NT2/D1 (cell line): Measurements from ENCODE around the gene KCTD2.

Source experiments
- DNase-seq: peaks from one replicate; pipeline ENCODE4 v3.0.0-alpha.2; 2011; ENCODE audit warnings: low read depth, low spot score
- H3K27me3 ChIP-seq: 2 replicates; pipeline ENCODE4 v1.6.0; 2011; ENCODE audit warnings: mild to moderate bottlenecking; ENCODE audit not compliant: insufficient read length, insufficient read depth
- H3K36me3 ChIP-seq: 2 replicates; pipeline ENCODE4 v1.6.1; 2011; ENCODE audit warnings: mild to moderate bottlenecking, low read length, mixed read lengths; ENCODE audit not compliant: insufficient read depth, insufficient read length
- H3K4me1 ChIP-seq: 2 replicates; pipeline ENCODE4 v1.5.1; 2011; ENCODE audit not compliant: insufficient read depth, insufficient read length
- H3K4me3 ChIP-seq: 2 replicates; pipeline ENCODE4 v1.5.1; 2011; ENCODE audit warnings: low read depth; ENCODE audit not compliant: insufficient read length
- H3K9ac ChIP-seq: 2 replicates; pipeline ENCODE4 v1.6.0; 2011; ENCODE audit warnings: low read depth; ENCODE audit not compliant: insufficient read length
- H3K9me3 ChIP-seq: 2 replicates; pipeline ENCODE4 v1.5.1; 2011; ENCODE audit warnings: mild to moderate bottlenecking, low read length; ENCODE audit not compliant: insufficient read depth
- SUZ12 ChIP-seq: IDR thresholded peaks from 2 replicates; pipeline ENCODE4 v1.6.1; 2011; ENCODE audit not compliant: insufficient read length, insufficient read depth; ENCODE audit errors: extremely low read depth
- YY1 ChIP-seq: IDR thresholded peaks from 2 replicates; pipeline ENCODE4 v1.6.1; 2011; ENCODE audit not compliant: insufficient read length, insufficient read depth
- ZNF274 ChIP-seq: IDR thresholded peaks from 2 replicates; pipeline ENCODE4 v1.6.1; 2011; ENCODE audit warnings: mild to moderate bottlenecking, low read depth, low read length

Gene KCTD2

DNA sequence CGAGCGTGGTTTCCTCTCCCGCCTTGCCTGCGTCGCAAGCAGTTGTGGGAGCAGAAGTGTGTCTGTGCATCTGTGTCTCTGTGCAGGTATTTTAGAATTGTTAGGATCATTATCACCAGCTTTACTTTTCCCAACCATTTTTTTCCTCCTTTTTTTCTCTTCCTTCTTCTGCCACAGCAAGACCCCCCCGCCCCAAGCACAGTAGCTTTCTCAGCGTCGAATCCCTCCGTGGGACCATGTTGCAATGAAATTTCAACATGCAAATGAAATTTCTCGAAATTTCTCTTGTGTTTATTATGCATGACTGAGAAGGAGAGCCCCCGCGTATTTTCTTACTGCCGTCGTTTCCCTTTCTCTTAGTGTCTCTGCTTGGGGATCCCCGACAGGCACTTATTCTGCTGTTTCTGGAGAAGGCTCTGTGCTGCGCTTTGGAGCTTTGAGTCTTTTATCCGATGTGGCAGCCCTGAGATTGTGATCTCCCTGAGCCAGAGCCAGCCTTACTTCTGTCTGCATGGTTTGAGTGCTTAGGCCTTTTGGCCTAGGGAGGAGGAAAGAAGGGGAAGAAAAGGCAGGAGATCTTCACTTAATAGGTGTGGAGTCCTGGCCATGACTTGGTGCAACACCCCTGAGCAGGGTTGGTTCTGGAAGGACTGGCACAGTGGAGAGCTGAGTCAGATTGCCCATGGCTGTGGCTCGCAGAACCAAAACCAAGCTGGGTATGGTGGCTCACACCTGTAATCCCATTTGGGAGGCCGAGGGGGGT lies 67.7 kb downstream of the KCTD2 start:
- TF ChIP-seq ZNF274 = no peak
- no peak for TF ChIP-seq SUZ12
- no peak for TF ChIP-seq YY1
- Histone ChIP-seq H3K4me1 (peaks cover 2% of the 10 kb centered on the region), H3K27me3 (no peaks in the 10 kb centered on the region), H3K9me3 (no peaks in the 10 kb centered on the region), H3K36me3 (peaks cover 15% of the 10 kb centered on the region), H3K9ac (peak overlapping the region; percentile 56), H3K4me3 (no peak overlapping the region)
- DNase-seq = no peak
